H1 (cell line): ENCODE results near the gene NDC80. TPM values are rescaled to one million over a fixed set of nuclear protein-coding genes. Genes with fewer than 3 reads are reported as not detected.

ENCODE experiments used
- CTCF ChIA-PET: fragments of 300-600 bp; sonication (Branson Sonifier 250); formaldehyde crosslinking; loops from one replicate; lab custom pipeline; 2021; ENCODE audit not compliant: partially characterized antibody; lab: Charles Lee
- POLR2A ChIA-PET: fragments of 300-600 bp; sonication (Branson Sonifier 250); formaldehyde crosslinking; loops from one replicate; lab custom pipeline; 2021; ENCODE audit warnings: inconsistent platforms; ENCODE audit not compliant: partially characterized antibody; lab: Charles Lee
- DNase-seq, 2 experiments: peaks; one replicate each; pipeline versions ENCODE4 v3.0.0 to v3.0.0-alpha.2; 2010 to 2022; ENCODE audit warnings: low spot score in 2 of 2, low read depth in 1 of 2, mixed read lengths in 1 of 2
- FAIRE-seq: peaks from 2 replicates; lab custom pipeline; 2011; peaks lifted over from hg19 to GRCh38; lab: Jason Lieb, UNC
- H2AFZ ChIP-seq: 2 replicates; pipeline ENCODE4 v1.8.1; 2012; ENCODE audit warnings: low read length, inconsistent platforms
- H2AK5ac ChIP-seq: 2 replicates; pipeline ENCODE4 v1.6.1; 2013; ENCODE audit warnings: low read depth, low read length
- H2BK120ac ChIP-seq: replicated peaks from 2 replicates; pipeline ENCODE3; 2013; ENCODE audit warnings: low read depth, low read length, inconsistent platforms
- H2BK12ac ChIP-seq: 2 replicates; pipeline ENCODE4 v1.6.1; 2013; ENCODE audit warnings: low read depth, low read length
- H2BK15ac ChIP-seq: 2 replicates; pipeline ENCODE4 v1.6.1; 2013; ENCODE audit warnings: low read length
- H2BK20ac ChIP-seq: 2 replicates; pipeline ENCODE4 v1.6.1; 2013; ENCODE audit warnings: low read length
- H2BK5ac ChIP-seq: 2 replicates; pipeline ENCODE4 v1.6.1; 2013; ENCODE audit warnings: low read depth, low read length
- H3K14ac ChIP-seq: 2 replicates; pipeline ENCODE4 v1.6.1; 2013; ENCODE audit warnings: inconsistent platforms; ENCODE audit not compliant: insufficient read length
- H3K18ac ChIP-seq: 2 replicates; pipeline ENCODE4 v1.6.1; 2013; ENCODE audit warnings: low read length; ENCODE audit errors: extremely low read depth
- H3K23ac ChIP-seq: 2 replicates; pipeline ENCODE4 v1.6.1; 2013; ENCODE audit warnings: inconsistent platforms; ENCODE audit not compliant: insufficient read length
- H3K23me2 ChIP-seq: 2 replicates; pipeline ENCODE4 v1.6.1; 2013; ENCODE audit warnings: low read depth, low read length
- H3K27ac ChIP-seq: 2 replicates; pipeline ENCODE4 v1.6.1; 2011; ENCODE audit warnings: low read depth, low read length, inconsistent platforms
- H3K27me3 ChIP-seq, 4 experiments: replicated peaks in 1 of 4; 1 replicate in 1 of 4; 2 replicates in 3 of 4; pipeline versions ENCODE4 v1.6.1 to v1.8.1; 2011 to 2013; ENCODE audit warnings: low read length in 3 of 4, mild to moderate bottlenecking in 3 of 4, inconsistent platforms in 2 of 4, mixed read lengths in 2 of 4, moderate library complexity in 1 of 4; ENCODE audit not compliant: control insufficient read depth in 3 of 4, insufficient read depth in 3 of 4; ENCODE audit errors: extremely low read depth in 1 of 4
- H3K36me3 ChIP-seq, 4 experiments: 2 replicates each; pipeline versions ENCODE4 v1.6.1 to v1.8.1; 2011 to 2013; ENCODE audit warnings: mild to moderate bottlenecking in 4 of 4, low read length in 3 of 4, moderate library complexity in 2 of 4, control low read depth in 1 of 4, inconsistent platforms in 1 of 4; ENCODE audit not compliant: insufficient read depth in 4 of 4, control insufficient read depth in 2 of 4
- H3K4ac ChIP-seq: replicated peaks from 2 replicates; pipeline ENCODE3; 2013; ENCODE audit warnings: low read length, low read depth, mixed read lengths, inconsistent platforms; ENCODE audit not compliant: insufficient read length
- H3K4me1 ChIP-seq, 4 experiments: replicated peaks in 1 of 4; 1 replicate in 1 of 4; 2 replicates in 3 of 4; pipeline versions ENCODE4 v1.6.1 to v1.8.1; 2011 to 2013; ENCODE audit warnings: low read length in 3 of 4, inconsistent platforms in 2 of 4, mixed read lengths in 1 of 4; ENCODE audit not compliant: insufficient read depth in 4 of 4, control insufficient read depth in 3 of 4
- H3K4me2 ChIP-seq, 2 experiments: 2 replicates each; pipeline versions ENCODE4 v1.6.1 to v1.8.1; 2011 to 2013; ENCODE audit warnings: low read depth in 2 of 2, low read length in 2 of 2, control low read depth in 1 of 2, inconsistent platforms in 1 of 2, mild to moderate bottlenecking in 1 of 2; ENCODE audit not compliant: insufficient read depth in 1 of 2
- H3K4me3 ChIP-seq, 4 experiments: fragments of 200-600, 300-600 bp in 1 of 4; sonication (generic), shearing (Covaris generic), sonication (Bioruptor Twin) in 1 of 4; 2 replicates each; pipeline versions ENCODE4 v1.5.1 to v1.8.1; 2011 to 2016; ENCODE audit warnings: low read length in 4 of 4, low read depth in 3 of 4, control low read depth in 2 of 4, inconsistent platforms in 2 of 4, mild to moderate bottlenecking in 2 of 4, mixed read lengths in 1 of 4, moderate library complexity in 1 of 4; ENCODE audit not compliant: insufficient read depth in 2 of 4; ENCODE audit errors: extremely low read depth in 1 of 4
- H3K56ac ChIP-seq: replicated peaks from 2 replicates; pipeline ENCODE3; 2013; ENCODE audit warnings: low read depth, mild to moderate bottlenecking, mixed read lengths, low read length, inconsistent platforms; ENCODE audit not compliant: insufficient read length
- H3K79me1 ChIP-seq: 2 replicates; pipeline ENCODE4 v1.6.1; 2013; ENCODE audit warnings: low read depth, low read length, control low read depth
- H3K79me2 ChIP-seq, 2 experiments: 2 replicates each; pipeline versions ENCODE4 v1.6.1 to v1.8.1; 2012 to 2013; ENCODE audit warnings: low read length in 2 of 2, mild to moderate bottlenecking in 2 of 2, inconsistent platforms in 1 of 2; ENCODE audit not compliant: insufficient read depth in 2 of 2, control insufficient read depth in 1 of 2
- H3K9ac ChIP-seq, 4 experiments: replicated peaks in 1 of 4; 1 replicate in 1 of 4; 2 replicates in 3 of 4; pipeline versions ENCODE4 v1.6.1 to v1.8.1; 2011 to 2013; ENCODE audit warnings: low read depth in 3 of 4, low read length in 3 of 4, control low read depth in 2 of 4, mild to moderate bottlenecking in 2 of 4, moderate library complexity in 2 of 4, inconsistent platforms in 1 of 4; ENCODE audit errors: extremely low read depth in 1 of 4
- H3K9me3 ChIP-seq, 2 experiments: 2 replicates each; pipeline versions ENCODE4 v1.6.1 to v1.8.1; 2012 to 2013; ENCODE audit warnings: mild to moderate bottlenecking in 2 of 2, moderate library complexity in 2 of 2, control low read depth in 1 of 2, inconsistent platforms in 1 of 2, low read depth in 1 of 2, low read length in 1 of 2, mixed read lengths in 1 of 2; ENCODE audit not compliant: insufficient read depth in 2 of 2
- H4K20me1 ChIP-seq, 2 experiments: replicated peaks in 1 of 2; 2 replicates each; pipeline versions ENCODE3 to v1.8.1; 2011 to 2013; ENCODE audit warnings: inconsistent platforms in 2 of 2, low read length in 2 of 2, mild to moderate bottlenecking in 1 of 2; ENCODE audit not compliant: insufficient read depth in 2 of 2, control insufficient read depth in 1 of 2
- H4K5ac ChIP-seq: 2 replicates; pipeline ENCODE4 v1.6.1; 2013; ENCODE audit warnings: low read length, low read depth, mixed read lengths, inconsistent platforms; ENCODE audit not compliant: insufficient read length
- H4K8ac ChIP-seq: 2 replicates; pipeline ENCODE4 v1.8.0; 2013; ENCODE audit warnings: mild to moderate bottlenecking, moderate library complexity, low read length, inconsistent platforms; ENCODE audit not compliant: insufficient read depth; ENCODE audit errors: extremely low read depth
- H4K91ac ChIP-seq: replicated peaks from 2 replicates; pipeline ENCODE3; 2013; ENCODE audit warnings: low read length, mixed read lengths, inconsistent platforms; ENCODE audit not compliant: insufficient read length
- EP300 ChIP-seq, 2 experiments: IDR thresholded peaks; 1 replicate in 1 of 2; 2 replicates in 1 of 2; pipeline ENCODE4 v1.6.1; 2011 to 2012; ENCODE audit warnings: low read depth in 2 of 2, low read length in 2 of 2, mild to moderate bottlenecking in 2 of 2, borderline replicate concordance in 1 of 2, inconsistent platforms in 1 of 2, moderate library complexity in 1 of 2
- KDM5A ChIP-seq: fragments of 200-600 bp; IDR thresholded peaks from 2 replicates; pipeline ENCODE4 v1.7.1; 2012; ENCODE audit warnings: mild to moderate bottlenecking, low read length, inconsistent platforms, mixed read lengths
- MAFK ChIP-seq: IDR thresholded peaks from 2 replicates; pipeline ENCODE4 v1.6.1; 2012; ENCODE audit warnings: low read depth, mild to moderate bottlenecking, improper control_type of control experiment, low read length
- NANOG ChIP-seq: IDR thresholded peaks from 2 replicates; pipeline ENCODE4 v1.6.1; 2011; ENCODE audit warnings: low read length, low read depth, mild to moderate bottlenecking, inconsistent platforms; ENCODE audit not compliant: insufficient read depth, poor library complexity, severe bottlenecking
- POLR2A ChIP-seq, 2 experiments: IDR thresholded peaks; 1 replicate in 1 of 2; 2 replicates in 1 of 2; pipeline ENCODE4 v1.6.1; 2011; ENCODE audit warnings: low read depth in 2 of 2, low read length in 2 of 2, mild to moderate bottlenecking in 2 of 2; ENCODE audit errors: control extremely low read depth in 1 of 2
- RFX5 ChIP-seq: IDR thresholded peaks from 2 replicates; pipeline ENCODE4 v1.6.1; 2011; ENCODE audit warnings: low read depth, low read length, improper control_type of control experiment, borderline replicate concordance
- RXRA ChIP-seq: IDR thresholded peaks from 2 replicates; pipeline ENCODE4 v1.6.1; 2011; ENCODE audit warnings: low read depth, mild to moderate bottlenecking, low read length, moderate library complexity; ENCODE audit not compliant: insufficient read depth
- TEAD4 ChIP-seq: IDR thresholded peaks from 2 replicates; pipeline ENCODE4 v1.6.1; 2012; ENCODE audit warnings: low read depth, low read length, inconsistent platforms, mixed read lengths
- YY1 ChIP-seq: IDR thresholded peaks from 2 replicates; pipeline ENCODE4 v1.6.1; 2011; ENCODE audit warnings: low read depth, mild to moderate bottlenecking, low read length
- WGBS, 2 experiments: shearing (Covaris generic) in 1 of 2; methylation state at CpG; one replicate each; pipeline versions ENCODE4 v1.1.6 to v1.1.7; 2013 to 2015; ENCODE audit warnings: low lambda C conversion rate in 2 of 2, mixed read lengths in 2 of 2, inconsistent platforms in 1 of 2, low coverage in 1 of 2, missing lambda C conversion rate in 1 of 2; ENCODE audit not compliant: insufficient replicate concordance in 2 of 2, insufficient coverage in 1 of 2, insufficient read length in 1 of 2; ENCODE audit errors: extremely low coverage in 1 of 2, missing lambda C conversion rate in 1 of 2; 5-methylcytosine and 5-hydroxymethylcytosine counted together
- polyA plus RNA-seq, 7 experiments: library from polyadenylated mRNA; depleted of rRNA in 3 of 7; stranded (reverse) in 5 of 7; unstranded in 2 of 7; fragments of >200 nt in 5 of 7; fragments of 200-250 nt in 2 of 7; gene quantifications; 1 replicate in 5 of 7; 2 replicates in 1 of 7; 4 replicates in 1 of 7; pipeline versions ENCODE4 v1.2.1 to v1.2.3, GENCODE V29; 2011 to 2013; ENCODE audit warnings: missing spikeins in 2 of 7, mixed read lengths in 2 of 7
- total RNA-seq: library from RNA; stranded (reverse); fragmentation: NEBNext Ultra II Directional; extraction: Animal tissue kit (Norgen Biotek cat#: 25700); gene quantifications from 2 replicates; pipeline ENCODE4 v1.2.1, GENCODE V29; 2021

Gene NDC80
- total and polyA plus RNA-seq, 2 of the 8 experiments (the other 6 are each of a cell fraction or from before 2014, with no cell fraction given) = 11.0 to 45.0 TPM

DNA sequence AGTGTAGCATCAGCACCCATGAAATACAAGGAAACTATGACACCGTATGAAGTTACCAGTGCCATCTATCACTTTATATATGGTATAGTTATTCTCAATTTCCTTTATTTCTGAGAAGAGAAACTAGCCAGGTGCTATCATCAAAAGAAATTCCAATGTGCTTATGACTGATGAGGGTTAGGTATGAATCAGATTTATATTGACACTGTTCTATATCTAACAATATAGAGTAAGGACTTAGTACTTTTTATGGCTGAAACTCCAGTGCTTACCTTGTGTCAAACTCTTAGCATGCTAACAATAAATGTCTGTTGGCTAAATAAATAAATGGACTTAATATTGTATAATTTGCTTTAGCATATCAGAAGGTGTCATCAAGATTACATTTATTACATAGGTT lies 7.0 kb upstream of the NDC80 start:
- H3K36me3 ChIP-seq = peaks cover 0 to 9% (median 1%) of the 10 kb centered on the region in 4 experiments; a peak in 2 of 8 replicates
- H3K4me2 ChIP-seq = no peak overlapping the region
- TF ChIP-seq RXRA (no peak), YY1 (no peak), KDM5A (no peak), MAFK (no peak), RFX5 (no peak), EP300 (IDR thresholded peaks at IDR 0.05; ENCODE audit: borderline replicate concordance in 1 of 2, low read depth in 2 of 2, low read length in 2 of 2) (no peak), POLR2A (IDR thresholded peaks at IDR 0.05; ENCODE audit: control extremely low read depth in 1 of 2, low read depth in 2 of 2, low read length in 2 of 2) (no peak), NANOG (no peak), TEAD4 (no peak)
- H3K56ac ChIP-seq = no peak overlapping the region
- no peaks in the 10 kb centered on the region for H3K23me2 ChIP-seq
- ChIA-PET CTCF (interaction anchor here (0.6 kb wide), 1 partner anchor 1934 kb away, joined by 3 read pairs; no protein-coding TSS in a partner anchor), POLR2A (interaction anchor here (0.6 kb wide), 1 partner anchor 20 kb away, joined by 3 read pairs; no protein-coding TSS in a partner anchor)
- H3K23ac ChIP-seq = no peak overlapping the region
- H4K5ac ChIP-seq = no peak overlapping the region
- H3K18ac ChIP-seq = no peak overlapping the region
- H2BK5ac ChIP-seq = no peak overlapping the region
- 0 out of 7 replicates have a peak, but pooled peaks cover 0 to 2% (median 0%) of the 10 kb centered on the region in 4 experiments for H3K4me1 ChIP-seq
- WGBS, 2 experiments = 88% methylated on average over 1 of the region's 1 CpG; no CpG with 5 or more reads in 1 of the 2 experiments
- H3K9ac ChIP-seq = no peak overlapping the region
- H4K91ac ChIP-seq = no peak overlapping the region
- no peak overlapping the region for H2BK20ac ChIP-seq
- H3K4ac ChIP-seq = no peak overlapping the region
- no peak overlapping the region for H3K27ac ChIP-seq
- H2AK5ac ChIP-seq = no peak overlapping the region
- H4K20me1 ChIP-seq = no peaks in the 10 kb centered on the region
- peaks cover under 1% of the 10 kb centered on the region; the same call in 1 of the 2 replicates for H3K79me1 ChIP-seq
- no peaks in the 10 kb centered on the region for H3K9me3 ChIP-seq
- H3K14ac ChIP-seq = no peak overlapping the region
- H2BK12ac ChIP-seq = no peak overlapping the region
- H2AFZ ChIP-seq = no peak overlapping the region
- no peak for FAIRE-seq
- H3K27me3 ChIP-seq = no peaks in the 10 kb centered on the region
- H2BK120ac ChIP-seq = no peak overlapping the region
- H2BK15ac ChIP-seq = no peak overlapping the region
- H3K79me2 ChIP-seq = peaks cover 1 to 9% of the 10 kb centered on the region in 2 experiments
- no peak overlapping the region for H3K4me3 ChIP-seq
- H4K8ac ChIP-seq = no peak overlapping the region
- no peak for DNase-seq
